Skin of body (tissue), 2 donors: Measurements from ENCODE around the gene DELE1. TPM values are rescaled to one million over a fixed set of nuclear protein-coding genes. Genes with fewer than 3 reads are reported as not detected.
A peak's percentile ranks its signal among the peaks of the same experiment; 100 is the strongest.

Experiments
- DNase-seq: peaks from one replicate; lab custom pipeline; 2025; lab: John Stamatoyannopoulos, UW
- total RNA-seq: library from RNA; depleted of rRNA; stranded (reverse); fragments of >200 nt; gene quantifications from one replicate; pipeline ENCODE4 v1.2.3, GENCODE V29; 2014

The DELE1 gene
- total RNA-seq, 1 donor from 2014 or later = 43.8 TPM

- DNase-seq = no peak
Observed at GRCh38 chr5:141957367-141957996, 33.8 kb downstream of the DELE1 start.

- DNase-seq = peak; percentile 87
Observed at GRCh38 chr5:141958113-141958512, 34.4 kb downstream of the DELE1 start, which contains the start of gene PCDH12. PCDH12 (minus strand) TSS chr5:141958202; CDS start chr5:141957851, 351 bp downstream.

GRCh38 chr5:141958546-141959172 is 35.0 kb downstream of the DELE1 start:
- DNase-seq = no peak

- no peak for DNase-seq
Observed at GRCh38 chr5:141960018-141960417, 36.3 kb downstream of the DELE1 start.

- peak; percentile 86 for DNase-seq
Observed at GRCh38 chr5:141960449-141961323, 37.0 kb downstream of the DELE1 start.

GRCh38 chr5:141961466-141961865 is 37.8 kb downstream of the DELE1 start:
- DNase-seq = no peak

- no peak for DNase-seq
Observed at GRCh38 chr5:141963701-141964100, 40.0 kb downstream of the DELE1 start.

GRCh38 chr5:141965071-141965470 is 41.4 kb downstream of the DELE1 start:
- no peak for DNase-seq

- DNase-seq = no peak
Observed at GRCh38 chr5:141966275-141966962, 42.7 kb downstream of the DELE1 start.

- DNase-seq = no peak
Observed at GRCh38 chr5:141966963-141967333, 43.3 kb downstream of the DELE1 start.

- peak; percentile 91 for DNase-seq
Observed at GRCh38 chr5:141968914-141969608, 45.4 kb downstream of the DELE1 start, which contains the start of gene RNF14. RNF14 (plus strand) TSS chr5:141969105; CDS start chr5:141973589, 4,484 bp downstream.

GRCh38 chr5:141969783-141970771 is 46.4 kb downstream of the DELE1 start:
- DNase-seq = no peak

GRCh38 chr5:141973871-141974595 is 50.4 kb downstream of the DELE1 start:
- DNase-seq = no peak

- DNase-seq = no peak
Observed at GRCh38 chr5:141976176-141976575, 52.5 kb downstream of the DELE1 start.

- DNase-seq = no peak
Observed at GRCh38 chr5:141978389-141978788, 54.7 kb downstream of the DELE1 start.

GRCh38 chr5:141982626-141983025 is 59.0 kb downstream of the DELE1 start:
- DNase-seq = no peak

- DNase-seq = no peak
Observed at GRCh38 chr5:141986072-141986471, 62.4 kb downstream of the DELE1 start.

- DNase-seq = no peak
Observed at GRCh38 chr5:141989720-141990119, 66.0 kb downstream of the DELE1 start.
